Mesenchymal stem cell (in vitro differentiated cells and primary cell): ENCODE results near the gene ZNF81.
"Not testable (repeated sequence)": the region's sequence is repeated elsewhere in the genome, so short reads cannot be mapped to it uniquely, and the experiment has no call there.

Experiments used
- DNase-seq: peaks from one replicate; pipeline ENCODE4 v3.0.0-alpha.2; 2013
- H2AFZ ChIP-seq: one replicate; pipeline ENCODE4 v1.6.1; 2013; ENCODE audit warnings: low read depth, mild to moderate bottlenecking, control low read depth, inconsistent platforms, low read length, moderate library complexity
- H2AK5ac ChIP-seq: 2 replicates; pipeline ENCODE4 v1.6.1; 2013; ENCODE audit warnings: low read length, moderate library complexity, mild to moderate bottlenecking, inconsistent platforms; ENCODE audit not compliant: severe bottlenecking
- H2BK120ac ChIP-seq: one replicate; pipeline ENCODE4 v1.6.1; 2013; ENCODE audit warnings: low read depth, mild to moderate bottlenecking, inconsistent platforms, low read length, moderate library complexity
- H2BK12ac ChIP-seq, 2 experiments: one replicate each; pipeline ENCODE4 v1.6.1; 2013; ENCODE audit warnings: inconsistent platforms in 2 of 2, low read length in 2 of 2, mild to moderate bottlenecking in 2 of 2, moderate library complexity in 2 of 2, control low read depth in 1 of 2
- H2BK15ac ChIP-seq: one replicate; pipeline ENCODE4 v1.6.1; 2013; ENCODE audit warnings: mild to moderate bottlenecking, low read depth, inconsistent platforms; ENCODE audit not compliant: poor library complexity, severe bottlenecking
- H2BK5ac ChIP-seq: 2 replicates; pipeline ENCODE4 v1.6.1; 2013; ENCODE audit warnings: low read depth, mild to moderate bottlenecking, low read length, control low read depth, inconsistent platforms; ENCODE audit not compliant: poor library complexity, severe bottlenecking
- H3K14ac ChIP-seq, 2 experiments: one replicate each; pipeline ENCODE4 v1.6.1; 2013; ENCODE audit warnings: inconsistent platforms in 2 of 2, low read length in 2 of 2, control low read depth in 1 of 2, mild to moderate bottlenecking in 1 of 2, moderate library complexity in 1 of 2
- H3K18ac ChIP-seq, 2 experiments: one replicate each; pipeline ENCODE4 v1.6.1; 2013; ENCODE audit warnings: inconsistent platforms in 2 of 2, low read length in 2 of 2, control low read depth in 1 of 2, low read depth in 1 of 2, mild to moderate bottlenecking in 1 of 2
- H3K23ac ChIP-seq, 2 experiments: one replicate each; pipeline ENCODE4 v1.6.1; 2013; ENCODE audit warnings: inconsistent platforms in 2 of 2, low read length in 2 of 2, mild to moderate bottlenecking in 2 of 2, moderate library complexity in 2 of 2, control low read depth in 1 of 2
- H3K27ac ChIP-seq: 2 replicates; pipeline ENCODE4 v1.5.1; 2013; ENCODE audit warnings: mild to moderate bottlenecking, moderate library complexity, low read length, control low read depth, inconsistent platforms; ENCODE audit not compliant: poor library complexity, severe bottlenecking
- H3K27me3 ChIP-seq, 2 experiments: 2 replicates each; pipeline versions ENCODE4 v1.6.1 to v1.7.0; 2013; ENCODE audit warnings: low read length in 2 of 2, mild to moderate bottlenecking in 2 of 2, moderate library complexity in 2 of 2, control low read depth in 1 of 2, inconsistent platforms in 1 of 2; ENCODE audit not compliant: control insufficient read depth in 1 of 2, insufficient read depth in 1 of 2
- H3K36me3 ChIP-seq, 2 experiments: 2 replicates each; pipeline versions ENCODE4 v1.6.1 to v1.7.0; 2013; ENCODE audit warnings: low read length in 2 of 2, control low read depth in 1 of 2, inconsistent platforms in 1 of 2, low read depth in 1 of 2, mild to moderate bottlenecking in 1 of 2; ENCODE audit not compliant: insufficient read depth in 2 of 2, control insufficient read depth in 1 of 2
- H3K4ac ChIP-seq, 2 experiments: one replicate each; pipeline ENCODE4 v1.6.1; 2013; ENCODE audit warnings: inconsistent platforms in 2 of 2, low read length in 2 of 2, mild to moderate bottlenecking in 2 of 2, moderate library complexity in 2 of 2, control low read depth in 1 of 2, low read depth in 1 of 2
- H3K4me1 ChIP-seq: 2 replicates; pipeline ENCODE4 v1.6.1; 2013; ENCODE audit warnings: low read depth, low read length, control low read depth; ENCODE audit not compliant: control insufficient read depth, insufficient read depth
- H3K4me2 ChIP-seq: 2 replicates; pipeline ENCODE4 v1.6.1; 2013; ENCODE audit warnings: low read length, mild to moderate bottlenecking, inconsistent platforms; ENCODE audit not compliant: poor library complexity, severe bottlenecking
- H3K4me3 ChIP-seq, 2 experiments: 2 replicates each; pipeline versions ENCODE4 v1.5.1 to v1.7.0; 2013; ENCODE audit warnings: low read length in 2 of 2, mild to moderate bottlenecking in 2 of 2, control low read depth in 1 of 2, low read depth in 1 of 2; ENCODE audit not compliant: insufficient read depth in 1 of 2
- H3K79me1 ChIP-seq: replicated peaks from 2 replicates; pipeline ENCODE4 v1.6.1; 2013; ENCODE audit warnings: mild to moderate bottlenecking, control low read depth, low read length, inconsistent platforms; ENCODE audit not compliant: poor library complexity, severe bottlenecking
- H3K9ac ChIP-seq: 2 replicates; pipeline ENCODE4 v1.7.0; 2013; ENCODE audit warnings: mild to moderate bottlenecking, low read length, moderate library complexity
- H3K9me3 ChIP-seq: 2 replicates; pipeline ENCODE4 v1.7.0; 2013; ENCODE audit warnings: mild to moderate bottlenecking, low read length; ENCODE audit not compliant: control insufficient read depth
- H4K8ac ChIP-seq: one replicate; pipeline ENCODE4 v1.6.1; 2013; ENCODE audit warnings: inconsistent platforms, mild to moderate bottlenecking, low read length, moderate library complexity
- H4K91ac ChIP-seq: one replicate; pipeline ENCODE4 v1.6.1; 2013; ENCODE audit warnings: mild to moderate bottlenecking, low read length, inconsistent platforms
- WGBS: methylation state at CpG from one replicate; pipeline ENCODE4 v1.1.7; 2013; ENCODE audit warnings: mixed read lengths; 5-methylcytosine and 5-hydroxymethylcytosine counted together

ZNF81 gene

GRCh38 chrX:47940448-47940847, 103.7 kb downstream of the ZNF81 start:
- no peak overlapping the region for H3K4me2 ChIP-seq
- H4K91ac ChIP-seq, result no peak overlapping the region
- H4K8ac ChIP-seq, result no peak overlapping the region
- H2BK120ac ChIP-seq, result no peak overlapping the region
- H2BK12ac ChIP-seq, result no peak overlapping the region
- H3K14ac ChIP-seq, result no peak overlapping the region
- H3K4ac ChIP-seq, result no peak overlapping the region
- no peak for DNase-seq
- H3K27ac ChIP-seq, result no peak overlapping the region
- H3K36me3 ChIP-seq, result no peaks in the 10 kb centered on the region
- H3K27me3 ChIP-seq, result no peaks in the 10 kb centered on the region
- no peak overlapping the region for H2AK5ac ChIP-seq
- H2BK15ac ChIP-seq, result no peak overlapping the region
- H3K23ac ChIP-seq, result no peak overlapping the region
- H3K9ac ChIP-seq, result no peak overlapping the region
- H2BK5ac ChIP-seq, result no peak overlapping the region
- H2AFZ ChIP-seq, result no peak overlapping the region
- WGBS, result 100% methylated on average over 1 of the region's 4 CpGs
- no peaks in the 10 kb centered on the region for H3K79me1 ChIP-seq
- H3K4me3 ChIP-seq, result no peak overlapping the region
- H3K18ac ChIP-seq, result no peak overlapping the region
- H3K4me1 ChIP-seq, result no peaks in the 10 kb centered on the region
- H3K9me3 ChIP-seq, result peaks cover 48% of the 10 kb centered on the region

GRCh38 chrX:47941423-47941822, 104.7 kb downstream of the ZNF81 start:
- Histone ChIP-seq H2BK15ac (no peak overlapping the region), H3K79me1 (no peaks in the 10 kb centered on the region), H3K36me3 (no peaks in the 10 kb centered on the region), H2AFZ (no peak overlapping the region), H3K27ac (no peak overlapping the region), H3K4ac (no peak overlapping the region), H3K18ac (no peak overlapping the region), H2BK5ac (no peak overlapping the region), H3K27me3 (no peaks in the 10 kb centered on the region), H2BK12ac (no peak overlapping the region), H2AK5ac (no peak overlapping the region), H3K14ac (no peak overlapping the region), H2BK120ac (no peak overlapping the region), H3K4me3 (no peak overlapping the region), H4K91ac (no peak overlapping the region), H3K23ac (no peak overlapping the region), H3K9ac (no peak overlapping the region), H3K4me1 (no peaks in the 10 kb centered on the region), H3K9me3 (peaks cover 50% of the 10 kb centered on the region), H3K4me2 (no peak overlapping the region), H4K8ac (no peak overlapping the region)
- DNase-seq, result no peak
- WGBS, result no CpG with 5 or more reads among the region's 4 CpGs

GRCh38 chrX:47955295-47955694, 118.6 kb downstream of the ZNF81 start:
- not testable (repeated sequence) for H3K36me3 ChIP-seq, H3K4me3 ChIP-seq, H3K4ac ChIP-seq, H2BK15ac ChIP-seq, DNase-seq, H2BK120ac ChIP-seq, H3K27ac ChIP-seq, H3K14ac ChIP-seq, H3K4me1 ChIP-seq, H4K91ac ChIP-seq, H3K4me2 ChIP-seq, H2BK5ac ChIP-seq, H3K9ac ChIP-seq, H2BK12ac ChIP-seq, H2AFZ ChIP-seq, H4K8ac ChIP-seq, H3K79me1 ChIP-seq, H3K23ac ChIP-seq, H3K18ac ChIP-seq, H2AK5ac ChIP-seq, H3K27me3 ChIP-seq
- WGBS, result 98% methylated on average over 6 of the region's 7 CpGs
- peaks cover 47% of the 10 kb centered on the region for H3K9me3 ChIP-seq

- no peaks in the 10 kb centered on the region for H3K27me3 ChIP-seq
- H3K27ac ChIP-seq, result no peak overlapping the region
- no peak overlapping the region for H2AFZ ChIP-seq
- no peak overlapping the region for H3K4me3 ChIP-seq
- H3K36me3 ChIP-seq, result no peaks in the 10 kb centered on the region
- H4K91ac ChIP-seq, result no peak overlapping the region
- WGBS, result 89% methylated on average over 13 of the region's 13 CpGs
- no peak overlapping the region for H2AK5ac ChIP-seq
- no peak overlapping the region for H3K23ac ChIP-seq
- no peak overlapping the region for H3K18ac ChIP-seq
- no peak overlapping the region for H3K4ac ChIP-seq
- no peaks in the 10 kb centered on the region for H3K79me1 ChIP-seq
- no peaks in the 10 kb centered on the region for H3K4me1 ChIP-seq
- no peak overlapping the region for H3K14ac ChIP-seq
- no peak overlapping the region for H2BK5ac ChIP-seq
- no peak for DNase-seq
- H3K9ac ChIP-seq, result no peak overlapping the region
- peaks cover 49% of the 10 kb centered on the region for H3K9me3 ChIP-seq
- H3K4me2 ChIP-seq, result no peak overlapping the region
- H4K8ac ChIP-seq, result no peak overlapping the region
- no peak overlapping the region for H2BK12ac ChIP-seq
- H2BK15ac ChIP-seq, result no peak overlapping the region
- no peak overlapping the region for H2BK120ac ChIP-seq
Measured at GRCh38 chrX:47956016-47956415, 119.3 kb downstream of the ZNF81 start.
